Omental fat pad (tissue), 4 donors: ENCODE measurements around the gene DNAJB5. TPM values are rescaled to one million over a fixed set of nuclear protein-coding genes. Genes with fewer than 3 reads are reported as not detected.

Experiments
- ATAC-seq: fragments of 150-250 bp; one replicate; pipeline ENCODE4 v1.9.1; 2016; ENCODE audit warnings: mild to moderate bottlenecking, moderate library complexity; ENCODE audit not compliant: low FRiP score
- DNase-seq: peaks from one replicate; pipeline ENCODE4 v3.0.0-alpha.2; 2019; ENCODE audit warnings: low spot score
- total RNA-seq, 4 donors: library from RNA; depleted of rRNA; stranded (reverse); fragments of >200 nt; gene quantifications; one replicate each; pipeline ENCODE4 v1.1.0, GENCODE V29; 2016
- TF ChIP-seq, protein P1 (sequence below), 3 donors: fragments of 450-650 bp; IDR thresholded peaks; one replicate each; pipeline ENCODE4 v1.5.1; 2016 to 2017; ENCODE audit warnings: antibody characterized with exemption in 3 of 3, mild to moderate bottlenecking in 3 of 3, moderate library complexity in 2 of 3

Gene DNAJB5
- total RNA-seq, 4 donors from 2014 or later: 6.3 to 17.3 (median 9.8) TPM

- no peak for DNase-seq
- ATAC-seq: peak; percentile 84
- TF ChIP-seq, protein P1, sequence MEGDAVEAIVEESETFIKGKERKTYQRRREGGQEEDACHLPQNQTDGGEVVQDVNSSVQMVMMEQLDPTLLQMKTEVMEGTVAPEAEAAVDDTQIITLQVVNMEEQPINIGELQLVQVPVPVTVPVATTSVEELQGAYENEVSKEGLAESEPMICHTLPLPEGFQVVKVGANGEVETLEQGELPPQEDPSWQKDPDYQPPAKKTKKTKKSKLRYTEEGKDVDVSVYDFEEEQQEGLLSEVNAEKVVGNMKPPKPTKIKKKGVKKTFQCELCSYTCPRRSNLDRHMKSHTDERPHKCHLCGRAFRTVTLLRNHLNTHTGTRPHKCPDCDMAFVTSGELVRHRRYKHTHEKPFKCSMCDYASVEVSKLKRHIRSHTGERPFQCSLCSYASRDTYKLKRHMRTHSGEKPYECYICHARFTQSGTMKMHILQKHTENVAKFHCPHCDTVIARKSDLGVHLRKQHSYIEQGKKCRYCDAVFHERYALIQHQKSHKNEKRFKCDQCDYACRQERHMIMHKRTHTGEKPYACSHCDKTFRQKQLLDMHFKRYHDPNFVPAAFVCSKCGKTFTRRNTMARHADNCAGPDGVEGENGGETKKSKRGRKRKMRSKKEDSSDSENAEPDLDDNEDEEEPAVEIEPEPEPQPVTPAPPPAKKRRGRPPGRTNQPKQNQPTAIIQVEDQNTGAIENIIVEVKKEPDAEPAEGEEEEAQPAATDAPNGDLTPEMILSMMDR (IDR thresholded peaks at IDR 0.05): no peak
These were observed 46.5 kb downstream of the DNAJB5 start for GRCh38 chr9:35035851-35036701.

GRCh38 chr9:35042081-35042604 is 52.6 kb downstream of the DNAJB5 start:
- ATAC-seq (peak; percentile 48), DNase-seq (no peak)
- TF ChIP-seq, protein P1 (IDR thresholded peaks at IDR 0.05): no peak

DNA sequence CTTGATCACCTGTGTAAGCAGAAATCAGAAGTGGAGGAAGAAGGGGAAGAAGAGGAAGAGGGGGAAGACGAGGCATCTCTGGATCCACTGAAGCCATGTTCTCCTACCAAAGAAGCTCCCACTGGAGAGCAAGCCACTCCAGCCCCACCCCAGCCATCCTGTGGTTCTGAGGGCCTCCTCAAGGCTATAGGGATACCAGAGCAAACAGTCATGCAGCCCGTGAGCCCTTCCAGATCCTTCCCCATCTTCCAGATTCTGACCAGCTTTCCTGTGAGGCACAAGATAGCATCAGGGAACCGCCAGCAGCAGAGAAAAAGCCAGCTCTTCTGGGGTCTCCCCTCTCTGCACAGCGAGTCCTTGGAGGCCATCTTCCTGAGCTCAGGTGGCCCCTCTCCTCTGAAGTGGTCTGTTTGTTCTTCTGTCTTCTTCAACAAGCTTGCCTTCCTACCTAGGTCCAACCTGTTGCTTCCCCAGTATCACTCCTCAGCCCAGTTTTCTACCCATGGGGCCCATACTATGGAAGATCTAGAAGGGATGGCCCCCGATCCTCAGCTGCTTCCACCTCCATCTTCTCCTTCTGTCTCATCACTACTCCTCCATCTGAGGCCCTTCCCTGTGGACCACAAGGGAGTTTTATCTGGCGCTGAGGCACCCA is 53.5 kb downstream of the DNAJB5 start:
- no peak for DNase-seq
- no peak for ATAC-seq
- TF ChIP-seq, protein P1 (IDR thresholded peaks at IDR 0.05): no peak

DNA sequence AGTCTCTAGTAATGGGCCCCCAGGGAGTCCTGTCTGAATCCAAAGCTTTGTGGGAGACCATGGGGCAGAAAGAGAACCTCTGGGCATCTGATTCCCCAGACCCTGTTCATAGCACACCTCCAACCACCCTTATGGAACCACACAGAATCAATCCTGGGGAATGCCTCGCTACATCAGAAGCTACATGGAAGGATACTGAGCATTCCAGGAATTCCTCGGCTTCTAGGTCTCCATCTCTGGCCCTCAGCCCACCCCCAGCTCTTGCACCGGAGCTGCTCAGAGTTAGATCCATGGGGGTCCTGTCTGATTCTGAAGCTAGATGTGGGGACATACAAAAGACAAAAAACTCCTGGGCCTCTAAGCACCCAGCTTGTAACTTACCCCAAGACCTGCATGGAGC is 54.5 kb downstream of the DNAJB5 start:
- ATAC-seq: no peak
- TF ChIP-seq, protein P1 (IDR thresholded peaks at IDR 0.05): no peak
- DNase-seq: no peak

Other genes with a start within 250 kb of the DNAJB5 start
- gene PHF24, start 31.5 kb upstream of the DNAJB5 start, total RNA-seq: under 1 TPM in 3 of 4 donors, not detected in 1; 0.28 to 0.95 (median 0.84) TPM
- gene VCP, start 82.9 kb downstream of the DNAJB5 start, total RNA-seq: 100 to 1,000 TPM; 175 to 317 (median 207) TPM
- gene FANCG, start 90.2 kb downstream of the DNAJB5 start, total RNA-seq: 10 to 100 TPM in 3 of 4 donors, 1 to 10 TPM in 1; 8.1 to 20.0 (median 14.1) TPM
- 10 to 100 TPM; 11.4 to 16.6 (median 13.3) TPM for gene PIGO, start 106.8 kb downstream of the DNAJB5 start, total RNA-seq
- gene STOML2, start 113.4 kb downstream of the DNAJB5 start, total RNA-seq: 100 to 1,000 TPM in 2 of 4 donors, 10 to 100 TPM in 2; 77.6 to 108 (median 89.9) TPM
- gene ATOSB, start 126.1 kb downstream of the DNAJB5 start, total RNA-seq: 10 to 100 TPM; 14.9 to 22.9 (median 20.5) TPM
- 10 to 100 TPM; 20.6 to 30.5 (median 25.3) TPM for gene UNC13B, start 172.3 kb downstream of the DNAJB5 start, total RNA-seq